LoVo (cell line): ENCODE results near the gene KDM4C.

Experiments
- DNase-seq: peaks from one replicate; pipeline ENCODE4 v3.0.0-alpha.2; 2016; ENCODE audit warnings: low spot score

The KDM4C gene

DNA sequence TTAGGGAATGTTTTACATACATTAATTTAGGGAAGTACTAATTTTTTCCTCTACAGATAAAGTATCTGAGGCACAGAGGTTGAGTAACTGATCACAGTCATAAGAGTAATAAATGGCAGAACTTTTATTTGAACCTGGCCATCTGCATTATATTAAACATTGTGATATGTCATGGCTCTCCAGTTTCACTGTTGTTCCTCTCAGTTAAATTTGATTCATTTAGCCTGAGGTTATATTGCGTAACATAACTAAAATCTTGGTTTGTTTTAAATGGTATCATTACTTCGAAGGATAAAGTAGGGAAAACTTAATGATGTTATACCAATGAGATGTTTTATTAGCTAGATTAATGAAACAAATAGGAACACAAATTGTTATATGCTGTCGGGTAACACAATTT, 284.4 kb downstream of the KDM4C start:
- DNase-seq, result no peak

DNA sequence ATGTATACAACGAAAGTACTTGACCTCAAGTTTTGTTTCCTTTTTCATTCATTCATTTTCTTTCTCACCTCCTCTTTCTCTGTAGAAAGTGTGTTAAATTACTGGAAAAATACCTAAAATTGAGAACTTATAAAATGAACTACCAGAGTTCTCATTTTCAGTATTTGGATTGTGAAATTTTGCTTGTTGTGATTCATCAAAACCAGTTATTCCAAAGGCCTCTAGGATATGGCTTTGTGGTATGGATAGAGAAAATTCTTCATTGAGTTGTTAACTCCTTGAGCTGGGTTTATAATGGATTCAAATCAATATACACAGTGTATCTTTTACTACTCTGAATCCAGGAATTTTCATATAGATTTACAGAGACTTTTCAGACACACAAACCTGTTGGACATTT, 287.6 kb downstream of the KDM4C start:
- DNase-seq, result no peak

DNA sequence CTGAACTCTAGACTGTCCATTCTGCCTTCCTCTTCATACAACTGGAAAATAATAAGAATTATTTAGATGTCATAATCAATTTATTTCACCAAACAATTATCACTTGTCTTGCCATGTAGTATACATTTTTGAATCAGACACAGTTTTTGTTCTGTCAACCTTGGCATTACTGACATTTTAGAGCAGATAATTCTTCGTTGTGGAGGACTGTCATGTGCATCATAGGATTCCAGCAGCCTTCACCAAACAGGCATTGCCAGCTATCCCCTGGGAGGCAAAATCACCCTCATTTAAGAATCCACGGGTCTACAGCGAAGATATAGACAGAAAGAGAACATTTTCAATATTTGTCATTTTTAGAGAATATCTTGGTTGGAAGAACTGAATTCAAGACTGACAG, 293.9 kb downstream of the KDM4C start:
- DNase-seq, result no peak

DNA sequence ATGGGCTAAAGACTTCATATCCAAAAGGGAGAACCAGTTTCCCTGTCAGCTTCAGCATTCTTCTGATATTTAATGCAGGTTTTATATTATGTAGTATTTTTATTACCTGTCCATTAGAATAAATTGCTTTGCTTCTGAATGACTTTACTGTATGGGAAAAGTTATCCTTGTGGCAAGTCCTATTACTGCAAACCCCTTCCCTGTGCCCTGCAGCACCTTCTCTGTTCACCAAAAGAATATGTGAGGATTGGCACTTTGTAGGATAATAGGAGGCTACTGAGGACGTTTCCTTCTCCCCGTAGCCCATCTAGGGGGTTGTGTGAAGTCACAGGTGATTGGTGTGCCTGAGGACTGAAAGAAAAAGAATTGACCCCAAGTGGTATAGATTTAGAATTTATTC, 296.1 kb downstream of the KDM4C start:
- no peak for DNase-seq

DNA sequence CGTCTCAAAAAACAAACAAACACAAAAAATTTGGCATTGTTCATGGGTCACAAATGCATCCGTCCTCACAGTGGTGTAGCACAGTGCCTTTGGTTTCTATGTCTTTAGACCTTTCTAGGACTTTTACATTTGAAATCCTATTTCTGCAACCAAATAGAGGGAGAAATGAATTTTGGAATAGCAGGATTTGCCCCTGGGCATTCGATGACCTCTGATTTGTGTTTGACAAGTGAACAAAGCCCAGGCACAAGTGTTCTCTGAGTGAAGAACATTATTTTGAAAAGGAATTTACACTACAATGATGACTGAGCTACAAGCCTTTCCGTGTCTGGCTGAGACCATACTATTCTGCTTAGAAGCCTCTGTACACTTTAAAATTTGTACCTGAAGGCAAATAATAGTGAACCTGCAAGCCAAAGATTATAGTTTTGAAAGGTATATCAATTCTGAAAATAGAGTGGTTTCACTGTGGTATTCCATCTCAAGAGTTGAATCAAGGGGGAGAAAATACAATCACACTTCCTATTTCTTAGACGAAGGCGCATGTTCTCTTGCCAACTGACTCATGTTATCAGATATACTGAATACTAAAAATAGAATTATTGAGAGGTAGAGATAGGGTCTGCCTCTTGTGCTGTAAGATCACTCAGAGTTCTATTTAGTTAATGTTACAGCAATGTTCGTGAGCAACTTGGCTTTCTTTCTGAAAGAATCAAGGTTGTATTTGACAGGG, 297.6 kb downstream of the KDM4C start:
- no peak for DNase-seq

DNA sequence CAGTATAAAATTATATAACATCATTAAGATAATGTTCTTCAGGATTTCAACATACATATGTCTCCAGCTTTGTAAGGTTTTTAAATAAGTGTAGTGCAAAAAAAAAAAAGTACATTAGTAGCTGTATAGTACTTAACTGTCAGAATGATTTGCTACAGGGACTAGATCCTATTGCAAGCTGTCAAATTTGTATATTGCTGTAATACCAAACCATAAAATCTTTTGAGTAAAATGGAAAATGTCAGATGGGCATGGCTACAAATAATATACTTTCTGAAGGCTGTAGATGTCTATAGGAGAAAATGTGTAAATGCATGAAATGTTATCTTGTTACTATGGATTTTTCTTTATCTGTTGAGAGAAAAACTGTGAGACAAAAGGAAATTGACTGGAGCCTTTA, 298.5 kb downstream of the KDM4C start:
- no peak for DNase-seq

DNA sequence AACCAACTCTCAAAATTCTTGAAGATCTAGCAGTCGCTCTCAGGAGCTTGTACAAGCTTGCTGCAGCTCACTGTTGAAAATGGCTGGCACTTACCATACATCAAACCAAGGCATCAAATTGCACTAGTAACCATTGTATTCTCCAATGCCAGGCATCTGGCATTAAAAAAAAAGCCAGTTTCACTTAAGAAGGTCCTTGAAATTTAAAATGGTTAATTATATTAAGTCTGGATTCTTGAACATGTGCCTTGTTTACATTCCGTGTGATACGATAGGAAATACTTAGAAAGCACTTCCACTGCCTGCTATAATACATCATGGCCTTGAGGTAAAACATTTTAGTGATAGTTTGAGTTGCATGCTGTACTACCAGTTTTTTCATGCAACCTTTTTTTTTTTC, 300.7 kb downstream of the KDM4C start:
- no peak for DNase-seq

DNA sequence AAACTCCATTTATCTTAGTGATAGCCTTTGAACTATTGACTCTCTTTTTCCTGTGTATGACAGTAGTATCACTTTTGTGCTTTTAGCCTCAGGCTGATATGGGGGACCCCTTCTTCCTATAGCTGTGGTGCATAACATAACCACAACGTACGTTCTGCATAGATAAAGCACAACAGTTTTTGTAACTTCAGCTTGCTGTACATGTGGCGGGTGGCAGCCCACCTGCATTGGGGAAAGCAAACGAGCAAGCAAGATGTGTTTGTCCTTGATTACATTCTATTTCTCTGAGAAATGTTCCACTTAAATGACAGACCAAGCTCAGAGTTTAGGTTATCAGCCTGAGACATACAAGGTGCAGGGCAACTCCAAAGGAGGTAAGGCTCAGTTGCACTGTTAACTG, 309.4 kb downstream of the KDM4C start:
- DNase-seq, result no peak

DNA sequence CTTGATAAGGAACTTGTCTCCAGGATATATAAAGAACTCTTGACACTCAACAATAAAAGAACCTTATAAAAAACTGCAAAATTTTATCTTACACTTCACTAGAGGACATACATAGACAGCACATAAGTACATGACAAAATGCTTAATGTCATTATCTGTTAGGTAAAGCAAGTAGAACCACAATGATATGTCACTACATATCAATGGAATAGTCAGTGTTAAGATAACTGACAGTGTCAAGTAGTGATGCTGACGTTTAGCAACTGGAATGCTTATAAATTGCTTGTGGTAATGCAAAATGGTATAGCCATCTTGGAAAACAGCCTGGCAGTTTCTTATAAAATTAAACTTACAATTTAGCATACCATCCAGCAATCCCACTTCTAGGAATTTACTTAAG, 314.1 kb downstream of the KDM4C start:
- no peak for DNase-seq

DNA sequence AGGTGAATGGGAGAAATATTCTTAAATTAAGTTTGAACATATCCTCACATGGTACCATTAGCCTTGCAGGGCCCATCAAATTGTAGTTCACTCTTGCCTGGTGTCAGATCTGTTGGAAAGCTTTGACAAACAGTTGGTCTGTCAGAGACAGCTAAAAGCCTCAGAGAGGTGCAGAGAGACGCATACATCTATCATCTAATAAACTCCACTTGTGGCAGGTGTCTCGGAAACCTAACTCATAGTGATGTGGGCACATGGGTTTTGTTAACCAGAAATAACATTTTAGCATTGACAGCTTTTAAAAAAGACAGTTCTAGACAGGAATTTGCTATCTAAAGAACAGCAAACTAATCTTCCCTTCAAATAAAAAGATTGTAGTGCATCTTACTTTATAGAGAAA, 315.9 kb downstream of the KDM4C start:
- no peak for DNase-seq

DNA sequence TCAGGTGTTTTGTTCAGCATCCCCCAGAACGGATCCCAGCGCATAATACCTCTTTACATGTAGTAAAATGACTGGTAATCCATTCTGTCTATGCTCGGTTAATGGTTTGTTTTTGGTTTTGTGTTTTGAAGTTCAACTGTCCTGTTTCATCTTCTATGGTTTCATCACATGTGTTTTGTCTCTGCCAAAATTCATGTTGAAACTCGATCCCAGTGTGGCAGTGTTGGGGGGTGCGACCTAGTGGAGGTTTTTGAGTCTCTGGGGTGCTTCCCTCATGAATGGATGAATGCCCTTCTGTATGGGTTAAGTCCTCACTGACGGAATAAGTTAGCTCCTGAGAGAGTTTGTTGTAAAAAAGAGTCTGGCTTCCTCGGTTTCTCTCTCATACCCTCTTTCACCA, 317.4 kb downstream of the KDM4C start:
- no peak for DNase-seq

DNA sequence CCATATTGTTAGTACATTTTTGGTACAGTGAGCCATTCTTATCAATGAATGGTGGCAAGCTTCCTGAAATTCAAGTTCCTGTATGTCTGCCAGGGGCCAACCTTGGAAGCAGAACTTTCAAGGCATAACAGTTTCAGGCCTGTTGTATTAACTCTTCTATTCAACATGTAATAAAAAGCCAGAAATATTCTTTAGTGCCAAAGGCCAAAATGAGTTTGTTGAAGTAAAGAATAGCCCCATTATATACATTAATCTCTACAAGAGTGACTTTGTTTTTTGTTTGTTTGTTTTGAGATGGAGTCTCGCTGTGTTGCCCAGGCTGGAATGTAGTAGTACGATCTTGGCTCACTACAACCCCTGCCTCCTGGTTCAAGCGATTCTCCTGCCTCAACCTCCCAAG, 321.3 kb downstream of the KDM4C start:
- DNase-seq, result no peak

DNA sequence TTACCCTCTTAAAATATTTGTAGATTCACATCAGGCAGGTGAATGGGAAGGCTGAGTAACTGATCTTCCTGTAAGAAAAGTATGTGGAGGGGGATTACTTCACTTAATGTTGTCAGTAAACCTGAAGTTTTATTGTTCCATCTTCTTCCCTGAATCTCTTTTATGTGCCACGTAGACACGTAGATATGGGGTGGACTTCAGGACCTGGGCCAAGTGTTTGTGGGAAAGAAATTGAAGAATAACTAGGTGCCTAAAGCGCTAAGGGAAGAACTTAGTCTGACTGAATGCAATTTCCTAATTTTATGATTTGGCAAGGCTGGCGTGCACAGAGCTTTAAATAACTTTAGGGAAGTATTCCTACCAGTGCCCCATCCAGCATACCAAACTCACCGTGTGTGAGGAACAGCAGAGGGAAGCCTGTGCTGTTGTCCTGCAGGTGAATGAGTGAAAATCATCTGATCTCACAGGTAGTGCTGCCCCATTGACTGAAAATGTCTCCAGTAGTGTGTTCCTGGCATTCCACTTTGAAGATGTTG, 323.4 kb downstream of the KDM4C start:
- DNase-seq, result no peak

DNA sequence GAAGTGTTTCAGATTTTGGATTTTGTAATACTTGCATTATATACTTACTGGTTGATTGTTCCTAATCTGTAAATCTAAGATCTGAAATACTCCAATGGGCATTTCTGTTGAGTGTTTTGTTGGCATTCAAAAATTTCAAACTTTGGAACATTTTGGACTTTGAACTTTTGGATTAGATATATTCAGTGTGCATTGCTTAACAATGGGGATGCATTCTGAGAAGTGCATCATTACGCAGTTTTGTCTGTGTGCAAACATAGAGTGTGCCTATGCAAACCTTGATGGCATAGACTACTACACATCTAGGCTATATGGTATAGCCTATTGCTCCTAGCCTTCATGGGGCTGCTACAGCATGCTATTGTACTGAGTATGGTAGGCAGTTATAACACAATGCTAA, 325.4 kb downstream of the KDM4C start:
- no peak for DNase-seq

DNA sequence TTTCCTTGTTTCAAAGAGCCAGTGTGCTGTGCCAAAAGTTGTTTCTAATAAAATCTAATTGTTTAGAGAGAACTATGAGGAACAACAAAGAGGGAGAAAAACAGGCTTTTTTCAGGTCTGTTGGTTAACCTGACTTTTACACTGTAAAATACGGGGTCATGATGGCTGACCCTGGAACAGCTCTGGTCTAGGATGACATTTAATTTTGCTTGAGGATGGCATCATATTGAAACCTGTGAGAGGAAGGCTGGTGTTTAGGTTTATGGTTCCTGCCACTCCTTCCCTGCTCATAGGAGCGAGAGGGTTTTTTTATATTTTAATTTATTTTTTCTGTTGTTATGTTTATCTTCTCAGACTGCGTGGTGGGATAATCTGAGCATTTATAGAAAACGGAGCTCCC, 327.6 kb downstream of the KDM4C start:
- no peak for DNase-seq

DNA sequence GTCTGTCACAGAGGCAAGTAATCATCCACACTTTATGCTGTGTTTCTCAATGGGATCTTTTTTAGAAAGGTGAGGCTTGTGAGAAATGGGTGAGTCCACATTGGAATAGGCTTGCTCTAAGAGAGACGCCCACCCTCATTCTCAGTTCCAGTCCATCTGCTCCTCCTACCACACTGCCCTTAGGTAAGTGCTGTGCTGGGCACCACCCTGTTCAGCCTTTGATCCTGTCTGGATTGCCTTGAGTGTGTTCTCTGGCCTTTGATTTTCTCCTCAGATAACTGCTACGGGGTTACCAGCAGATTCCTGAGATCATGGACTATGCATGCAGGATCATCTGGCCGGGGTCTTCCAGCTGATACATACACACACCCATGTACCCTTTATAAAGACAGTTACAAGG, 328.6 kb downstream of the KDM4C start:
- no peak for DNase-seq

DNA sequence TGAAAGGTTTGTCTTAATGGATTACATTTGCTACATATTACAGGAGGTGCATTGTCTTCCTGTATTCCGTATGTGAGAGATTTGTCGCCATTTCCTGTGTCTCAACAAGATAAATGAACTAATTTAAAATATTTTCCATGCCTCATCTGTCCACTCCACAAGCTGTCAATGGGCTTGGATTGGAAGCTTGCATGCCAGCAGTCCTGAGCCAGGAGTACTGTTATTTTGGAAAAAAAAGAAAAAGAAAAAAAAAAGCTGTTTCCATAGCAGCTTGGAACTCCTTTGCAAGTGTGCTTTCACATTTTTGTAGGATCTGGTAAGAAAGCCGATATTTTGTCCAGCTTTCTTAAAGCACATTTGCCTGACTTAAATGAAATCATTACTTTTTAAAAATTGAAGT, 330.8 kb downstream of the KDM4C start:
- DNase-seq, result no peak

DNA sequence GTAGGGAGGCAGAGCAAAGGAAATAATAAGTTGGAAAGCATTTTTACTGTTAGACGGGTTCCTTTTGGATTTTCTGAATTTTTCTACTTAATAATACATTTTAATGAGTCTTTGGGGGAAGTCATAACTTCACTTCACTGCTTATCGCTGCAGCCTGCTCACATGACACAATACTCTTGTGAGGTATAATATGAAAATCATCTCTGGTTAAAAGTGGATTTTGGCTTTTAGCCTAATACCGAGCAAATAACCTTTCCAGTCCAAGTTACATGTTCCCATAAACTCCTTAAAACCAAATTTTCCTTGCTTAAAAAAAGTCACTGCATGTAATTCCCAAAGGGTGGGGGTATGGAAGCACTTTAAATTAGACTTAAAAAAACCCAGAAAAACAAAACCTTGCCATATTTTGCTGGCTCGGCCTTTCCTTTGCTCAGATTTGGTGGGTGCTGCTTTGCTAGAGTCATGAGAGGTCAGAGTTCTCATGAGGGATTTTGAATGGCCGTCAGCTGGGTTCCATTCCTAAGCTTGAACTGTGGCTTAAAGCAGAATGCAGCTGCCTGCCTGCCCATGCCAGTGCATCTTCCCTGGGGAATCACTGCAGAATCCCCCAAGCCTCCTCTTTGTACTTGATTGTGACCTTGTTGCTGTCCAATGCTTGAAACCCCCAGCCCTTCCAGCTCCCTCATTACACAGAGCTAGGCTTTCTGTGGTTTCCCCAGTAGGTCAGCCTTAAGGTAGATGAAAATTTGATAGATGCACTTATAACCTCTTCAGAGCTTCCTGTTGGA, 331.8 kb downstream of the KDM4C start:
- DNase-seq, result no peak

DNA sequence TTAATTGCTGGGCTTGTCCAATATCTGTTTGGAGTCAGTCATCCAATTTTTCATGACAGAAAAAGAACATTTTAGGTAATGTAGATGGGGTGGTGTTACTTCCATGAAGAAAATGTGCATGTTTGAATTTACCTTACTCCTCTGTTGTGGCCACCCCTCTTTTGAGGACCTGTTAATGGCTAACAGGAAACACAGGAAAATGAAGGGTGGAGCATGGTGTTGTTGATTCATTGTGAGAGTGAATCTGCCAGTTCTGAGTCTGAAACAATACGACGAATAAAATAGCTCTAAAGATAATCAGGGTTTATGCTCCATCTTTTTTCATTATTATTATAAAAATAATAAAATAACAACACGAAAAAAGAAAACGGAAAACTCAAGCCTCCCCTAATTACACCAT, 335.3 kb downstream of the KDM4C start:
- no peak for DNase-seq

DNA sequence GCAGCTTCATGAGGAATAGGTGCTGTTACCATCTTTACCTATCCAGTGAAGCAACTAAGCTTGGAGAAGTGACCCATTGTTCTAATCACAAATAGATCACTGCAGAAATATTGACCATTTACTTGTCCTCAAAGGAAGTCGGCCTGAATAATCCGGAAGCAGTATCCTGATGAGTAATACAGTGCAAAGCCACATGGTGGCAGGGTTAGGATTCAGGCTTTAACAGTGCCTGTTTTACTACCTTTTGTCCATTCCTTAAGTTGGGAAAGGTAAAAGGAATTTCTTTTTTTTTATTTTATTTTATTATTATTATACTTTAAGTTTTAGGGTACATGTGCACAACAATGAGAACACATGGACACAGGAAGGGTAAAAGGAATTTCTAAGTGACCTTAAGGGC, 336.3 kb downstream of the KDM4C start:
- no peak for DNase-seq

DNA sequence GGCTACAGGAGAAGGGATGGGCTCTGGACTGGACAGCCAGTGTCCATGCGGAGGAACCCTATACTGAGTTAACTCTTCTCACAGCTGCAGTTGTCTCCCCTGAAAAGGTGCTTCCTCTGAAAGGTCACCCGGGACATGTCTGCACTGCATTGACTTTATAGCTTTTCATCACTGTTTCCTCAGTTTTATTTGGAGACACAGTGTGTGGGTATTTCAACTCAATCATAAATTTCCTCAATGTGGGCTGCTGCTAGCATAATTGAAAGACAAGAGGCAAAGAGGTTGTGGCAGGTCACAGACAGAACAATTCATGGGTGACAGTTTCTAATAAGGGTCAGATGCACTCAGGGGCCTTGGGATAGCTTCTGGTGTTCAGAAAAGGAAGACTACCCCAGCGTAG, 336.8 kb downstream of the KDM4C start:
- no peak for DNase-seq

DNA sequence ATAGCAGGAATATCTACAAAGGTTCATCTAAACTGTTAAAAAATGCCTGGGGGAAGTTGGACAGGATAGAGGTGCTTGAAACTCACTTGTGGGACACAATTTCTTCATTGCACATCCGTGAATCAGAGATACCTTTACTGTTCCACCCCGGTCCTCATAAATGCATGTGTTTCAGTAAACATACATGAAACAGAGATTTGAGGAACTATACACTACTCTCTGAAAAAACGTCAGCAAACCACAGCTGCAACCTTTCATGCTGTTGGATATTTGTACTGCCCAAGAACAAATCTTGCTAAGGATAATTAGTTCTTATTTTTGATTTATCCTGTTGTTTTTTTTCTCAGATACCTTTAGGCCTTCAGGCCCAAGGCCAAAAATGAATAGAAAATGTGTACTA, 337.3 kb downstream of the KDM4C start:
- no peak for DNase-seq

DNA sequence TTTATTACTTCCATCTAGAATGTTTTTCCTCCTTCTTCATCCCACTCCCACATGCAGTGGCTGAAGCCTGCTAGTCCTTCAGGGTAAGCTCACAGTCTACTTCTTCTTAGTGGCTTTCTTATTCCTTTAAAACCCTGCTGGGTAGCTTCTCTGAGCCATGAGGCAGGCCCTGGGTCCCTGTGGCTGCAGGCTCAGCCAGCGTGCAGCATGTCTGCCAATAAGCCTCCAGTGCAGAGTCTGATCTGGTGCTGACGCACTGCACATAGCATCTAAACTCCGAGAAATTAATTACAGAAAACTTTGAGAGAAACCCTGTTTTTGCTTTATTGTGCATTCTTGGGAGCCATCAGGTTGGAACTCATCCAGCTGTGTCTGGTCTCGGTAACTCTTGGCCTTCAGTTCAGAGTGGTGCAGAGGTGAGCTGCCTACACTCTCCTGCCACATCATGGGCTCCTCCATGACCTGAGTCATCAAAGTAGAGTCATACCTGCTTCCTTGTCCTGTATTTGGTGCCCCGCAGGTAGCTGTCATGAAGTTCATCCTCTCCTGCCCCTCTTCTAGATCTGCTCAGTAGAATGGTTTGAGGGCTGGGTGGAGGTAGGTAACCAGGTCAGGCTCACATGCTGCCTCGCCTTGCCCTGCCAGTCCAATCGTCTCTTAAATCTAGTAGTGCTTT, 339.4 kb downstream of the KDM4C start:
- no peak for DNase-seq
